ENCODE measurements around the gene IL19. TPM values are rescaled to one million over a fixed set of nuclear protein-coding genes. Genes with fewer than 3 reads are reported as not detected.

Gene IL19
- total and polyA plus RNA-seq, 9 donors, result not detected

- Histone ChIP-seq H3K27ac (no peak overlapping the region), H3K27me3 (no peaks in the 10 kb centered on the region), H3K4me1 (ENCODE audit: insufficient read depth) (no peaks in the 10 kb centered on the region), H3K4me3 (no peak overlapping the region), H3K9me3 (no peaks in the 10 kb centered on the region), H3K36me3 (no peaks in the 10 kb centered on the region)
- intact Hi-C loops (cut with DNase I), result no loop called here
- WGBS, 3 donors, result 68 to 86% (median 78%) methylated on average over 6 to 7 of the region's 7 CpGs
- DNase-seq, result no peak
- TF ChIP-seq CTCF (IDR thresholded peaks at IDR 0.05), result no peak
- TF ChIP-seq EP300 (IDR thresholded peaks at IDR 0.05), result no peak
- no peak for TF ChIP-seq POLR2A (IDR thresholded peaks at IDR 0.05)
Observed at GRCh38 chr1:206783506-206783905, 12.9 kb downstream of the IL19 start.

GRCh38 chr1:206784471-206784903, 13.9 kb downstream of the IL19 start:
- H3K27me3 ChIP-seq, result no peaks in the 10 kb centered on the region
- 92 to 96% (median 95%) methylated on average over 17 of the region's 17 CpGs for WGBS, 3 donors
- TF ChIP-seq EP300 (IDR thresholded peaks at IDR 0.05), result no peak
- no peak for TF ChIP-seq POLR2A (IDR thresholded peaks at IDR 0.05)
- no peak overlapping the region for H3K27ac ChIP-seq
- no peak overlapping the region for H3K4me3 ChIP-seq
- DNase-seq, result no peak
- no peaks in the 10 kb centered on the region for H3K36me3 ChIP-seq
- H3K9me3 ChIP-seq, result no peaks in the 10 kb centered on the region
- intact Hi-C loops (cut with DNase I), result no loop called here
- no peaks in the 10 kb centered on the region for H3K4me1 ChIP-seq (ENCODE audit: insufficient read depth)

- intact Hi-C loops (cut with DNase I), result no loop called here
- Histone ChIP-seq H3K36me3 (no peaks in the 10 kb centered on the region), H3K4me3 (no peak overlapping the region), H3K27ac (no peak overlapping the region), H3K27me3 (no peaks in the 10 kb centered on the region), H3K9me3 (no peaks in the 10 kb centered on the region), H3K4me1 (ENCODE audit: insufficient read depth) (no peaks in the 10 kb centered on the region)
- TF ChIP-seq POLR2A (IDR thresholded peaks at IDR 0.05) (no peak), CTCF (IDR thresholded peaks at IDR 0.05) (no peak), EP300 (IDR thresholded peaks at IDR 0.05) (no peak)
- 86 to 92% (median 91%) methylated on average over 4 of the region's 4 CpGs for WGBS, 3 donors
- no peak for DNase-seq
Observed at GRCh38 chr1:206785182-206785765, 14.7 kb downstream of the IL19 start.

- H3K36me3 ChIP-seq, result no peaks in the 10 kb centered on the region
- H3K27ac ChIP-seq, result no peak overlapping the region
- no peak overlapping the region for H3K4me3 ChIP-seq
- H3K4me1 ChIP-seq (ENCODE audit: insufficient read depth), result no peaks in the 10 kb centered on the region
- no peaks in the 10 kb centered on the region for H3K27me3 ChIP-seq
- no peak for DNase-seq
- H3K9me3 ChIP-seq, result no peaks in the 10 kb centered on the region
- 83 to 86% (median 85%) methylated on average over 5 of the region's 5 CpGs for WGBS, 3 donors
- intact Hi-C loops (cut with DNase I), result no loop called here
- TF ChIP-seq CTCF (IDR thresholded peaks at IDR 0.05) (no peak), POLR2A (IDR thresholded peaks at IDR 0.05) (no peak), EP300 (IDR thresholded peaks at IDR 0.05) (no peak)
Observed at GRCh38 chr1:206786212-206786886, 15.8 kb downstream of the IL19 start.

DNA sequence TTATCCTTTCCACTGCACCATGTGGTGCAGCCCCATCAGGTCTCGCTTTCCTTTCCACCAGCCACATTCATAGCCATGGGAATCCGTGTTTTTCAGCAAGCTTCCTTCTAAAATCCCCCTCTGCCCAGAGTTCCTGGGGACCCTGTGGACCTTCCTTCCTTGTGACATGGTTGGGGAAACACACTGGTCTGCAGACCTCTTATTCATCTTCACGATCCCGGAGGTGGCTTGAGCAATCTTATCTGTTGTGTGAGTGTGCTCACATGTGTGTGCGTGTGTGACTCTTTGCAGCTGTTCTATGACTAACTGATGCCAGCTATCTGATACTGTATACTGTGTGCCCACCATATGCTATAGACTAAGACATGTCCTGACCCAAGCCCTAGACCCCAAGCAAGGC, 17.3 kb downstream of the IL19 start:
- Histone ChIP-seq H3K4me1 (ENCODE audit: insufficient read depth) (no peaks in the 10 kb centered on the region), H3K27me3 (no peaks in the 10 kb centered on the region), H3K36me3 (no peaks in the 10 kb centered on the region), H3K4me3 (no peak overlapping the region), H3K27ac (no peak overlapping the region), H3K9me3 (no peaks in the 10 kb centered on the region)
- DNase-seq, result no peak
- intact Hi-C loops (cut with DNase I), result no loop called here
- no peak for TF ChIP-seq POLR2A (IDR thresholded peaks at IDR 0.05)
- no peak for TF ChIP-seq CTCF (IDR thresholded peaks at IDR 0.05)
- WGBS, 3 donors, result 86 to 92% (median 91%) methylated on average over 5 of the region's 5 CpGs
